Muscle layer of colon (tissue), 2 donors: ENCODE results near the gene ABCA1.

ENCODE experiments used
- H3K27ac ChIP-seq: one replicate; pipeline ENCODE4 v1.7.0; 2013; ENCODE audit warnings: low read depth, mild to moderate bottlenecking, low read length, moderate library complexity
- H3K27me3 ChIP-seq, 2 donors: one replicate each; pipeline ENCODE4 v1.7.0; 2013; ENCODE audit warnings: low read length in 2 of 2, mild to moderate bottlenecking in 2 of 2; ENCODE audit not compliant: insufficient read depth in 2 of 2, control insufficient read depth in 1 of 2
- H3K36me3 ChIP-seq: one replicate; pipeline ENCODE4 v1.7.0; 2013; ENCODE audit warnings: mild to moderate bottlenecking, low read length; ENCODE audit not compliant: insufficient read depth
- H3K4me1 ChIP-seq: one replicate; pipeline ENCODE4 v1.7.0; 2013; ENCODE audit warnings: mild to moderate bottlenecking, low read length; ENCODE audit not compliant: insufficient read depth
- H3K4me3 ChIP-seq, 2 donors: one replicate each; pipeline ENCODE4 v1.7.0; 2013; ENCODE audit warnings: low read length in 2 of 2, low read depth in 1 of 2, mild to moderate bottlenecking in 1 of 2, moderate library complexity in 1 of 2
- H3K9ac ChIP-seq: one replicate; pipeline ENCODE4 v1.7.0; 2013; ENCODE audit warnings: low read length
- H3K9me3 ChIP-seq: one replicate; pipeline ENCODE4 v1.7.0; 2013; ENCODE audit warnings: mild to moderate bottlenecking, low read length
- donor health status: abdominal sarcoma.
- donor health status: Adenocarcinoma of cecum.

The ABCA1 gene

GRCh38 chr9:104780796-104781395 lies 147.1 kb downstream of the ABCA1 start:
- H3K9ac ChIP-seq, result no peak overlapping the region
- no peaks in the 10 kb centered on the region for H3K9me3 ChIP-seq
- H3K27me3 ChIP-seq, result no peaks in the 10 kb centered on the region
- peaks cover 44% of the 10 kb centered on the region for H3K36me3 ChIP-seq
- H3K4me3 ChIP-seq, result no peak overlapping the region
- H3K27ac ChIP-seq, result no peak overlapping the region
- H3K4me1 ChIP-seq, result peaks cover 9% of the 10 kb centered on the region

DNA sequence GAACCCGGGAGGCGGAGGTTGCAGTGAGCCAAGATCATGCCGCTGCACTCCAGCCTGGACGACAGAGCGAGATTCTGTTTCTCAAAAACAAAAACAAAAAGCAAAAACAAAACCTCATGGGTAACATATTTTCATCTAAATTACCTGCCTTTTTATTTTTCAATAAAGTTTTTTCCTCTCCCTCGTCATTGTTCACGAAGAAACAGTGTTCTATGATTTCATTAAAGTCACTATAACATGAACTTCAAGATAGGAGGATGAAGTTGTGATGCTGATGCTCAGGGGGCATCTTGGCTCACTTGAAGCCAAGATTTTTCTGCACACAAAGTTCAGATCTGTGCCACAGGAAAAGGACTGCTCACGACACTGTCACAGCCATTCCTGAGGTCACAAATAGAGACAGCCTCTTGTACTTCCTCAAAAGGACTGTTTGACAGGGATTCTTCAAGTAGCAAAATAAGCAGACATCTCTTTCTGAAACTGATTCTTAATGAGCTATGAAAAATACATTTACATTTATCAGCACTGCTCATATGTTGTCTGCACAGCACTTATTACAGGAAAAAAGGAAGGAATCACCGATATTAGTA lies 147.9 kb downstream of the ABCA1 start:
- Histone ChIP-seq H3K27ac (no peak overlapping the region), H3K4me1 (peaks cover 9% of the 10 kb centered on the region), H3K4me3 (no peak overlapping the region), H3K9me3 (no peaks in the 10 kb centered on the region), H3K36me3 (peaks cover 35% of the 10 kb centered on the region), H3K9ac (no peak overlapping the region), H3K27me3 (no peaks in the 10 kb centered on the region)

GRCh38 chr9:104779334-104779733 lies 148.6 kb downstream of the ABCA1 start:
- H3K36me3 ChIP-seq, result peaks cover 28% of the 10 kb centered on the region
- H3K27ac ChIP-seq, result no peak overlapping the region
- H3K27me3 ChIP-seq, result no peaks in the 10 kb centered on the region
- H3K9ac ChIP-seq, result no peak overlapping the region
- peaks cover 9% of the 10 kb centered on the region for H3K4me1 ChIP-seq
- no peaks in the 10 kb centered on the region for H3K9me3 ChIP-seq
- no peak overlapping the region for H3K4me3 ChIP-seq

DNA sequence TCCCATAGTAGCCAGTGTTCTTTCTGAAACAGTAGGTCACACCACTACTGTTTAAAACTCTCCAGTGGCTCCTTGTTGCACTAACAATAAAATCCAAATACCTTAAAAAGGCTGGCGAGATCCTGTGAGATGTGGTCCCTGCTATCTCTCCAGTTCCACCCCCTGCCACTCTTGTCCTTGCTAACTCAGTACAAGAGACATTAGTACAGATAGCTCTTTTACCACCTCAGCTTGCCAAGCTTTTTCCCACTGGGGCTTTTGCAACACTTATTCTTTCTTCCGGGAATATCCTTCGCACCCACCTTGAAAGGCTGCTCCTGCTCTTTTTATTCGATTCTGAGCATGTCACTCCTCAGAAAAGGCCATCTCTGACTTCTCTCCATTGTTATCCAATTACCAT lies 149.2 kb downstream of the ABCA1 start:
- H3K36me3 ChIP-seq, result peaks cover 23% of the 10 kb centered on the region
- no peaks in the 10 kb centered on the region for H3K27me3 ChIP-seq
- H3K4me3 ChIP-seq, result no peak overlapping the region
- peaks cover 9% of the 10 kb centered on the region for H3K4me1 ChIP-seq
- H3K27ac ChIP-seq, result no peak overlapping the region
- no peaks in the 10 kb centered on the region for H3K9me3 ChIP-seq
- H3K9ac ChIP-seq, result no peak overlapping the region

- no peaks in the 10 kb centered on the region for H3K9me3 ChIP-seq
- H3K36me3 ChIP-seq, result peaks cover 8% of the 10 kb centered on the region
- no peak overlapping the region for H3K27ac ChIP-seq
- H3K9ac ChIP-seq, result no peak overlapping the region
- H3K4me3 ChIP-seq, result no peak overlapping the region
- H3K4me1 ChIP-seq, result peaks cover 9% of the 10 kb centered on the region
- no peaks in the 10 kb centered on the region for H3K27me3 ChIP-seq
These were observed 151.2 kb downstream of the ABCA1 start for GRCh38 chr9:104776797-104777196.

DNA sequence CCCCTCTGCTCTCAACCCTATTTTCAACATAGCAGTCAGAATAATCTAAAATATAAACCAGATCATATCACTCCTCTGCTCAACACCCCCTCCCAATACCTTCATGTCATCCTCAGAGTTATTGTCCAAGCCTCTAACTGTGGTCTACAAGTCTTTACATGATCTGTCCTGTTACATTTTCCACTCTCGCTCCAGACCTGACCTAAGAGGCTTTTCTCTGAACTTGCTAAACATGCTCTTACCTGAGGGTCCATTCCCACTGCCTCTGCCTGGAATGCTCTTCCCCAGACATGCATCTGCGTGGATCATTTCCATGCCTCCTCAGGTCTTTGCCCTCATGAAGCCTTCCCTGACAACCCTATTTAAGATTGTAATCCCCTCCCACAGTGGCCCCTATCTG lies 152.0 kb downstream of the ABCA1 start:
- peaks cover 8% of the 10 kb centered on the region for H3K36me3 ChIP-seq
- H3K9me3 ChIP-seq, result no peaks in the 10 kb centered on the region
- peaks cover 9% of the 10 kb centered on the region for H3K4me1 ChIP-seq
- no peaks in the 10 kb centered on the region for H3K27me3 ChIP-seq
- H3K27ac ChIP-seq, result no peak overlapping the region
- H3K4me3 ChIP-seq, result no peak overlapping the region
- no peak overlapping the region for H3K9ac ChIP-seq

- Histone ChIP-seq H3K27ac (no peak overlapping the region), H3K27me3 (no peaks in the 10 kb centered on the region), H3K36me3 (peaks cover 8% of the 10 kb centered on the region), H3K9ac (no peak overlapping the region), H3K4me1 (peaks cover 9% of the 10 kb centered on the region), H3K9me3 (no peaks in the 10 kb centered on the region), H3K4me3 (no peak overlapping the region)
These were observed 152.4 kb downstream of the ABCA1 start for GRCh38 chr9:104775574-104775936.

GRCh38 chr9:104774831-104775573 lies 153.0 kb downstream of the ABCA1 start:
- Histone ChIP-seq H3K36me3 (peaks cover 8% of the 10 kb centered on the region), H3K9ac (no peak overlapping the region), H3K4me1 (peaks cover 9% of the 10 kb centered on the region), H3K27ac (no peak overlapping the region), H3K9me3 (no peaks in the 10 kb centered on the region), H3K27me3 (no peaks in the 10 kb centered on the region), H3K4me3 (no peak overlapping the region)

- Histone ChIP-seq H3K4me1 (peaks cover 9% of the 10 kb centered on the region), H3K27me3 (no peaks in the 10 kb centered on the region), H3K9me3 (no peaks in the 10 kb centered on the region), H3K9ac (no peak overlapping the region), H3K4me3 (no peak overlapping the region), H3K27ac (no peak overlapping the region), H3K36me3 (peaks cover 3% of the 10 kb centered on the region)
These were observed 153.8 kb downstream of the ABCA1 start for GRCh38 chr9:104774132-104774531.

DNA sequence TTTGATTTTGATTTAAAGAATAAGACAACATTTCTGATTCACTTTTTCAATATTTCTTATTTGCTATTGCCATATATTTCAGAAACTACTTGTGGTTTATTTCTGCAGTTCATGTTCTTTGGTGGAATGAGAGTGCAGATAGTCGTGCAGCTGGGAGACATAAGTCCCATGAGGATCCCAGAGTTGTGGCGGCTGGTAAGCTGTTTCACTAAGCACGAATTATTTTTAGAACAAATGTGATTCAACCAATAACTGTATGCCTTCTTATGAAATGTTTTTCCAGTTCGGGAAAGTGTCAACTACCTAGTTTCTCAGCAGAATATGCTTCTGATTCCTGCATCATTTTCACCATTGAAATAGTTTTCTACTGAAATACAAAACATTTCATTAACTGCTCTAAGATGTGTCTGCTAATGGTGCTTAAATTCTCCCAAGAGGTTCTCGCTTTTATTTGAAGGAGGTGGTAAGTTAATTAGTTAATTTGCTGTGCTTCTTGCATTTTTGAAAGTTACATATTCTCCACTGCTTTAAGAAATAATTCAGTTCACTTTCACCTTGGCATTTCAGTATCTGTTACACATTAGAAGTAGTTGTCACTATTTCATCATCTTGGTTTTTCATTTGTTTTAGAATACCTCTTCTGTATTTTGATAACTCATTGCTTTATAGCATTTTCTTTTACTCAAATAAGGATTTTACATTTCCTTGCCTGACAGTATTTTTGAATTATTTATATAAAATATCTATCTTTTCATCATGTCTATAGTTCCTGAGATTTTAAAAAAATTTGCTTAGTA lies 155.0 kb downstream of the ABCA1 start:
- H3K9me3 ChIP-seq, result no peaks in the 10 kb centered on the region
- no peak overlapping the region for H3K4me3 ChIP-seq
- H3K27me3 ChIP-seq, result no peaks in the 10 kb centered on the region
- H3K4me1 ChIP-seq, result peaks cover 9% of the 10 kb centered on the region
- no peak overlapping the region for H3K9ac ChIP-seq
- no peaks in the 10 kb centered on the region for H3K36me3 ChIP-seq
- H3K27ac ChIP-seq, result no peak overlapping the region

GRCh38 chr9:104769655-104770054 lies 158.3 kb downstream of the ABCA1 start:
- no peaks in the 10 kb centered on the region for H3K9me3 ChIP-seq
- H3K27ac ChIP-seq, result no peak overlapping the region
- peaks cover 3% of the 10 kb centered on the region for H3K4me1 ChIP-seq
- no peaks in the 10 kb centered on the region for H3K27me3 ChIP-seq
- H3K4me3 ChIP-seq, result no peak overlapping the region
- H3K9ac ChIP-seq, result no peak overlapping the region
- H3K36me3 ChIP-seq, result no peaks in the 10 kb centered on the region
